ENCODE data around the gene RUFY2.

The RUFY2 gene

DNA sequence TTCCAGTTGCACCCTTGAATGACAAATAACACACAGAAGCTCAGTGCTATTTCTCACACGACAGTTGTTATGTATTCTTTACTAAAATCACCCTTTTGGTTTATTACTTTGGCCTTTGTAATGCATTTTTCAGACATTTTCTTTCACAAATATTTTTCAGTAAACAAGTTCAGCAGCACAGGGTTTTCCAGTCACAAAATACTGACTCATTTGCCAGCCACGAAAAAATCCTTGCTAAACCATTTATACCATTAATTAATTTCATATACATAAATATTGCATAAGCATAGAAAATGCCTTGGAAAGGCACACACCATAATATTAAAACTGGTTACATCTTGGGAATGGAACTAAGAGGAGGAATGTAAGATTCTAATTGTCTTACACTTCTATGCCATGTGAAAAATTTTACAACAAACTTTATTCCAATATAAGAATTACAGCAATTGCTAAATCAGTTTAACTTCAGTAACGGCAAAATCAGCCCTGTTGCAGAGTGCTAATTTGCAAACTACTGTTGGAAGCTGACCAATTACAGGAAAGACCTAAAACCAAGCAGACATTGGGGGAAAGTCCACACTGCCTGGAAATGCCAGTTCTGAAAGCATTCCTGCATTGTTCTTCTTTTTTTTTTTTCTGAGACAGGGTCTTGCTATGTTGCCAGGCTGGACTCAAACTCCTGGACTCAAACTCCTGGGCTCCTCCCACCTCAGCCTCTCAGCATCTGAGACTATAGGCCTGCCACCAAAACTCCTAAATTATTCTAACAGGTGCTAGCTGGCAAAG lies 42.8 kb downstream of the RUFY2 start:
- no peak for DNase-seq

DNA sequence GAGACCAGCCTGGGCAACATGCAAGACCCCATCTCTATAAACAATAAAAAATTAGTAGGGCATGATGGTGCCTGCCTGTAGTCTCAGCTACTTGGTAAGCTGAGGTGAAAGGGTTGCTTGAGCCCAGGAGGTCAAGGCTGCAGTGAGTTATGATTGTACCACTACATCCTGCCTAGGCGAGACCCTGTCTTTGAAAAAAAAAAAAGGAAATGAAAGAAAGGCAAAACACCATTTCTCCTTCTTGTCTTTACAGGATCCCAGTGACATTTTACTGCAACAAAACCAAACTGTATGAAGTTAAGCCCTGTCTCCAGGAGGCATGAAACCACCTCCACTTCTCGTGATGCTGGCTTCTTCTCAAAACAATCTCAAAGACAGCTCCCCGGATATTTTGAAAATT lies 44.5 kb downstream of the RUFY2 start:
- no peak for DNase-seq

DNA sequence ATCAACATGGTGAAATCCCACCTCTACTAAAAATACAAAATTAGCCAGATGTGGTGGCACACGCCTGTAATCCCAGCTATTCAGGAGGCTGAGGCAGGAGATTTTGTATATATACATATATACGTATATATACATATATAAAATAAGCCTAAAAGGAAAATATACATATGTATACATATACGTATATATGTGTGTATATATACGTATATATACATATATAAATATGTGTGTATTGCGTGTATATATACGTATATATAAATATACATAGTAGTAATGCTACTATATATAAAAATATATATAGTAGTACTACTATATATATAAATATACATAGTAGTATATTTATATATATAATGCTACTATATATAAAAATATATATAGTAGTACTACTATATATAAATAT lies 47.9 kb downstream of the RUFY2 start:
- DNase-seq = no peak

GRCh38 chr10:68353537-68353936 lies 53.5 kb downstream of the RUFY2 start:
- DNase-seq = no peak

DNA sequence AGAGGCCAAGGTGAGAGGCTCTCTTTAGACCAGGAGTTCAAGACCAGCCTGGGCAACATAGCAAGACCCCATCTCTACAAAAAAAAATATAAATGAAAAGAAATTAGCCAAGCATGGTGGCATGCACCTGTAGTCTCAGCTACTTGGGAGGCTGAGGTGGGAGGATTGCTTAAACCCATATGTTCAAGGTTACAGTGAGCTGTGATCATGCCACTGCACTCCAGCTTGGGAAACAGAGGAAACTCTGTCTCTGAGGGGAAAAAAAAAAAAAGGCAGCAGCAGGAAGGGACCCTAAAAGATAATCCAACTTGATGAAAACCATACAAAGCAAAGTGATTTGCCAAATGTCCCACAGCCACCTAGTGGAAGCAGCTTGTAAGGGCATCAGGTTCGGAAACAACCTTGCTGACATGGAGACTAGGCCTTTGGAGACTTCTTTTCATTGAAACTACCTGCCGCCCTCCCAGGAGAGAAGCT lies 58.8 kb downstream of the RUFY2 start:
- peak; percentile 7 for DNase-seq

DNA sequence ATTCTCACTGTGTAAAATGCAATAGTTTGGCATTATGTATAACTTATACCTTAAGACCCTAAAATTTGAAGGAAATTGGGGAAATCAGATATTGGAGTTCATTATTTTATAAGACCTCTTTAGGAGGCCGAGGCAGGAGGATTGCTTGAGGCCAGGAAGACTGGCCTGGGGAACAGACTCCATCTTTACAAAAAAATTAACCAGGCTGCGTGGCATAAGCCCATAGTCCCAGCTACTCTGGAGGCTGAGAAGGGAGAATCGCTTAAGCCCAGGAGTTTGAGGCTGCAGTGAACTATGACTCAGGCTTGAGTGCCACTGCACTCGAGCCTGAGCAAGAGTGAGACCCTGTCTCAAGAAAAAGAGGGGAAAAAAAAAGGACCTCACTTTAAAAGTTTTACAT lies 60.3 kb downstream of the RUFY2 start:
- DNase-seq = no peak

- no peak for DNase-seq
Observed at GRCh38 chr10:68345621-68346020, 61.5 kb downstream of the RUFY2 start.

- DNase-seq = no peak
Observed at GRCh38 chr10:68342909-68343516, 64.1 kb downstream of the RUFY2 start.

GRCh38 chr10:68340358-68341080 lies 66.6 kb downstream of the RUFY2 start:
- no peak for DNase-seq

- DNase-seq = no peak
Observed at GRCh38 chr10:68336754-68337351, 70.2 kb downstream of the RUFY2 start.

GRCh38 chr10:68334672-68335467 lies 72.2 kb downstream of the RUFY2 start:
- DNase-seq = no peak

- DNase-seq = no peak
Observed at GRCh38 chr10:68333440-68334431, 73.3 kb downstream of the RUFY2 start.

- no peak for DNase-seq
Observed at GRCh38 chr10:68333058-68333395, 74.0 kb downstream of the RUFY2 start.

GRCh38 chr10:68332259-68333057 lies 74.6 kb downstream of the RUFY2 start, which contains the start of gene PBLD:
TSS of gene PBLD (minus strand) at chr10:68332928. CDS start at chr10:68306844, 26,084 bp downstream.
- DNase-seq = peak; percentile 39

DNA sequence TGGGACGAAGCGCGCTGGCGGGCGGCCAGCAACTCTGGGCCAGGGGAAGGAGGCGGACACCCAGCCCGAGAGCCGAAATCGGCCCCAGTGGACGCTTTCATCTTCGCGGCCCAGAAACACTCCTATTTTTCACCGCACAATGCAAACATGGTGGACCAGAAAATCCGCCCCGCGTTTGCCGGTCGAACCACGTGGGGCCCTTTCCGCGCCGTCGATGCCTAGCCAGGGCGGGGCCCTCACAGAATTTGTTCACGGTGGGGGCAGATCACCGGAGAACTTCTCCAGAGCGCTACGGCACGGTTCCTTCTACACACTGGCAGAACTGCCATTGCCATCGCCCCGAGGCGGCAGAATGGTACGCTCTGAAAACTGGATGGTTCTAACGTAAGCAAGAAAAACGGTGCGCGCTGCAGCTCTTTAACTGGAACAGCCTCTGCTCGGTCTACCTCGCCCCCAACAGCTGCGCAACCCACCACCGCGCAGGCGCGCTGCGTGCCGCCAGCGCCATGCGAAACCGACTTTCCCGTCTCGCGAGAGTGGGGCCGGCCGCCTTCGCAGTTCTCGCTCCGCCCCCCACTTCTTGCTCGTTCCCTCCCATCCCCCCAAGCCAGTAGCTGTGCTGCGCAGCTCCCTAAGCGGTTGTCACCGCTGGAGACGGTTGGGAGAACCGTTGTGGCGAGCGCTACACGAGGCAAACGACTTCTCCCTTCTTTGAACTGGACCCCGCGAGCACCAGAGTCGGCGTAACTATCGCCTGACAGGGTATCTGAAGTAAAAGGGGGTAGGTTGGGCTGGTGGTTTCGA lies 75.4 kb downstream of the RUFY2 start, which contains the start of gene HNRNPH3:
Gene HNRNPH3, plus strand, starts transcription at position 610 of the 804 bp plus-strand sequence. CDS start 5,158 bp downstream, outside the sequence.
- DNase-seq = peak; percentile 98

- DNase-seq = peak; percentile 56
Observed at GRCh38 chr10:68330852-68331454, 76.1 kb downstream of the RUFY2 start.

DNA sequence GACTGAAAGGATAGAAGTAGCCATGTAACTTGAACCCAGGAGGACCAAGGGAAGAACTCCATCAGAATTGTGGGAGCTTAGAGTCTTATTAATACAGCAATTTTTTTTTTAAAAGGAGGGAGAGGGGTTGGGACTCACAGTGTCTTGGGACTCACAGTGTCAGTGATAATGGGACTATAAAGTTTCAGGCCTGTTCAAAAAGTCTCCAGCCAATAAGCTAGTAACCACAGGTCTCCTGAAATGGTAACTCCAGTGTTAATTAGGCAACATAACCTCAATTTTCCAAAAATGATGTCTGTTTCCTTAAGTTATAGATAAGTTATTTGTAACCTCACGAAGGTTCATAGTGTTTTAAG lies 77.6 kb downstream of the RUFY2 start:
- no peak for DNase-seq

GRCh38 chr10:68327889-68328786 lies 78.9 kb downstream of the RUFY2 start:
- DNase-seq = peak; percentile 47

Data from GDM1 (cell line).